GM19351 (cell line): ENCODE results near the gene NTMT1.
"Not testable (repeated sequence)": the region's sequence is repeated elsewhere in the genome, so short reads cannot be mapped to it uniquely, and the experiment has no call there.

ENCODE experiments used
- ATAC-seq: cut with Tn5 transposase; IDR thresholded peaks from one replicate; pipeline ENCODE4 v1.9.1; 2021; ENCODE audit warnings: mild to moderate bottlenecking, moderate library complexity; ENCODE audit not compliant: unreplicated experiment

The NTMT1 gene

GRCh38 chr9:129649726-129650679 is 24.0 kb downstream of the NTMT1 start:
- ATAC-seq, result no peak

- no peak for ATAC-seq
Observed at GRCh38 chr9:129650680-129651235, 24.8 kb downstream of the NTMT1 start.

GRCh38 chr9:129653823-129654553 is 28.0 kb downstream of the NTMT1 start:
- ATAC-seq, result no peak

GRCh38 chr9:129654554-129655040 is 28.6 kb downstream of the NTMT1 start:
- no peak for ATAC-seq

- ATAC-seq, result no peak
Observed at GRCh38 chr9:129655154-129655553, 29.2 kb downstream of the NTMT1 start.

GRCh38 chr9:129655696-129656095 is 29.7 kb downstream of the NTMT1 start:
- no peak for ATAC-seq

- ATAC-seq, result no peak
Observed at GRCh38 chr9:129656795-129657390, 30.9 kb downstream of the NTMT1 start.

- no peak for ATAC-seq
Observed at GRCh38 chr9:129661029-129661428, 35.1 kb downstream of the NTMT1 start.

GRCh38 chr9:129662239-129662638 is 36.3 kb downstream of the NTMT1 start:
- not testable (repeated sequence) for ATAC-seq

- ATAC-seq, result no peak
Observed at GRCh38 chr9:129664746-129665388, 38.9 kb downstream of the NTMT1 start.

- no peak for ATAC-seq
Observed at GRCh38 chr9:129665389-129665775, 39.4 kb downstream of the NTMT1 start, which contains the start of gene PRRX2. Gene PRRX2, plus strand, starts transcription at chr9:129665647. Its CDS starts 221 bp downstream, at chr9:129665868.

- no peak for ATAC-seq
Observed at GRCh38 chr9:129665814-129666520, 40.0 kb downstream of the NTMT1 start.

GRCh38 chr9:129666575-129666974 is 40.6 kb downstream of the NTMT1 start:
- no peak for ATAC-seq

GRCh38 chr9:129667378-129667777 is 41.4 kb downstream of the NTMT1 start:
- no peak for ATAC-seq

GRCh38 chr9:129667850-129668249 is 41.9 kb downstream of the NTMT1 start:
- ATAC-seq, result no peak

GRCh38 chr9:129669141-129669718 is 43.3 kb downstream of the NTMT1 start:
- ATAC-seq, result no peak

- ATAC-seq, result no peak
Observed at GRCh38 chr9:129669946-129670345, 44.0 kb downstream of the NTMT1 start.

- no peak for ATAC-seq
Observed at GRCh38 chr9:129671065-129671464, 45.1 kb downstream of the NTMT1 start.

- ATAC-seq, result no peak
Observed at GRCh38 chr9:129671519-129671918, 45.6 kb downstream of the NTMT1 start.
